Nephron (organoid): ENCODE results near the gene NCKAP1.

Experiments
- H3K27ac Mint-ChIP-seq, 3 experiments: 2 replicates each; pipeline ENCODE4 v1.8.0; 2020; ENCODE audit warnings: mixed read lengths in 3 of 3, mild to moderate bottlenecking in 2 of 3, moderate library complexity in 1 of 3
- H3K27me3 Mint-ChIP-seq: 2 replicates; pipeline ENCODE4 v1.8.0; 2021; ENCODE audit warnings: low read depth, mild to moderate bottlenecking, moderate library complexity, mixed read lengths
- H3K36me3 Mint-ChIP-seq: 2 replicates; pipeline ENCODE4 v1.8.0; 2020; ENCODE audit warnings: low read depth, mixed read lengths
- H3K4me1 Mint-ChIP-seq: 2 replicates; pipeline ENCODE4 v1.8.0; 2020; ENCODE audit warnings: mixed read lengths
- H3K4me3 Mint-ChIP-seq, 3 experiments: 2 replicates each; pipeline ENCODE4 v1.8.0; 2020; ENCODE audit warnings: mild to moderate bottlenecking in 3 of 3, mixed read lengths in 3 of 3, moderate library complexity in 2 of 3
- H3K9me3 Mint-ChIP-seq: 2 replicates; pipeline ENCODE4 v1.8.0; 2020; ENCODE audit warnings: mixed read lengths
- CTCF ChIP-seq, 3 experiments: fragments of 200-600 bp; sonication (generic); IDR thresholded peaks; one replicate each; pipeline ENCODE4 v1.5.0; 2021; ENCODE audit warnings: antibody characterized with exemption in 3 of 3; ENCODE audit not compliant: unreplicated experiment in 3 of 3

The NCKAP1 gene

DNA sequence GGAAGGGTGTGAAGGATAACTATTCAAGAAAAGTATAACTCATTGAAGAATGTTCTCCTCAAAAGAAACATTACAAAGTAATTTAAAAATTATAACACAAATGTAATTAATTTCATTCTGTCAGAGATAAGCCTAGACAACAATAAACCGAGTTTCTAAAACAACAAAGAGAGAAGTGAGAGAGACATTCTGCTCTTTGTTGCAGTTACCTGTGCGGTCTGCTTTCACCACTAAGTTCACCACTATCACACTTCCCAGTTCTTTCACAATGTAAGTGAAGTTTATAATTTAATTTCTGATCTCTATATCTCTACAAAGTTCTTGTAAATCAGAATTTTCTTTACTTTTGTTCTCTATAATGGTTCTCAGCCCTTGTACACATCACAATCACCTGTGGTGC, 95.5 kb downstream of the NCKAP1 start:
- Mint-ChIP-seq H3K4me3 (no peak overlapping the region), H3K27ac (peak overlapping the region; percentile 46 to 78 (median 59)), H3K9me3 (no peaks in the 10 kb centered on the region), H3K4me1 (peaks cover 29% of the 10 kb centered on the region), H3K27me3 (no peaks in the 10 kb centered on the region), H3K36me3 (peaks cover 68% of the 10 kb centered on the region)
- TF ChIP-seq CTCF (IDR thresholded peaks at IDR 0.05; ENCODE audit: unreplicated experiment in 3 of 3) = no peak

DNA sequence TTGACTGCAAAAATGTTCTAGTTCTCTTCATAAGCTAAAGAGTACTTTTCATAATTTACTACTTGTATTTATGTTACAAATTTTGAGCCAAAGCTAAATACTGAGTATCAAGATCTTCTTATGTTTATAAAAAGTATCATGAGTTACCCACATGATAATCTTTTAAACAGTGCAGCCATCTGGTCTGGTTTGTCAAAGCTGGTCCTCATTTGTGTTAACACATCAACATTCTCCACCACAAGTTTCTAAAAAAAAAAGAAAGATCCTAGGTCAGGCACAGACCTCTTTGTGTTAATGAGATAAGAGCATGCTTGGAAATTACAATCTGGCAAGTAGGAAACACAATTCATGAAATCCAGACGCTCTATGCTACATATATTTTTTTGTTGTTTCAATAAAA, 96.3 kb downstream of the NCKAP1 start:
- peaks cover 26% of the 10 kb centered on the region for H3K4me1 Mint-ChIP-seq
- H3K4me3 Mint-ChIP-seq = no peak overlapping the region
- peaks cover 74% of the 10 kb centered on the region for H3K36me3 Mint-ChIP-seq
- no peak for TF ChIP-seq CTCF (IDR thresholded peaks at IDR 0.05; ENCODE audit: unreplicated experiment in 3 of 3)
- H3K9me3 Mint-ChIP-seq = no peaks in the 10 kb centered on the region
- H3K27ac Mint-ChIP-seq = peak overlapping the region; percentile 59 to 65 (median 61)
- H3K27me3 Mint-ChIP-seq = no peaks in the 10 kb centered on the region

GRCh38 chr2:182941121-182941722, 97.0 kb downstream of the NCKAP1 start:
- no peaks in the 10 kb centered on the region for H3K27me3 Mint-ChIP-seq
- H3K36me3 Mint-ChIP-seq = peaks cover 73% of the 10 kb centered on the region
- no peak for TF ChIP-seq CTCF (IDR thresholded peaks at IDR 0.05; ENCODE audit: unreplicated experiment in 3 of 3)
- no peak overlapping the region for H3K4me3 Mint-ChIP-seq
- no peaks in the 10 kb centered on the region for H3K9me3 Mint-ChIP-seq
- H3K27ac Mint-ChIP-seq = peak overlapping the region; percentile 34 to 59 (median 48)
- H3K4me1 Mint-ChIP-seq = peaks cover 20% of the 10 kb centered on the region

DNA sequence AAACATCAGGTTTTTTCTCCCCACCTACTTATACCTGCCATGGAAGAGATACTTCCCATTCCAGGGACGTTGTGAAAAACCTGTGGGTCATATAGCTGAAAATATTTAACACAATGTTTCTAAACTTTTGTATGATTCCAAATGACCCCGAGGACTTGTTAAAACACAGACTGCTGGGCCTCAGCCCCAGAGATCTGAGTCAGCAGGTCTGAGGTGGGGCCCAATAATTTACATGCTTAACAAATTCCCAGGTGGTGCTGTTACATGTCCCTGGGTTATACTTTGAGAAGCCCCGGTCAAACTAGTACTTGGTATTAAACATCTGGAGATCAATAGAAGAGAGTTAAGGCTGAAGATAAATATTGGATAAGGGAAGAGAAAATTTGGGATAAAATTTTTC, 100.4 kb downstream of the NCKAP1 start:
- no peak for TF ChIP-seq CTCF (IDR thresholded peaks at IDR 0.05; ENCODE audit: unreplicated experiment in 3 of 3)
- Mint-ChIP-seq H3K9me3 (no peaks in the 10 kb centered on the region), H3K4me1 (peaks cover 13% of the 10 kb centered on the region), H3K4me3 (no peak overlapping the region), H3K36me3 (peaks cover 65% of the 10 kb centered on the region), H3K27me3 (no peaks in the 10 kb centered on the region), H3K27ac (no peak overlapping the region)

DNA sequence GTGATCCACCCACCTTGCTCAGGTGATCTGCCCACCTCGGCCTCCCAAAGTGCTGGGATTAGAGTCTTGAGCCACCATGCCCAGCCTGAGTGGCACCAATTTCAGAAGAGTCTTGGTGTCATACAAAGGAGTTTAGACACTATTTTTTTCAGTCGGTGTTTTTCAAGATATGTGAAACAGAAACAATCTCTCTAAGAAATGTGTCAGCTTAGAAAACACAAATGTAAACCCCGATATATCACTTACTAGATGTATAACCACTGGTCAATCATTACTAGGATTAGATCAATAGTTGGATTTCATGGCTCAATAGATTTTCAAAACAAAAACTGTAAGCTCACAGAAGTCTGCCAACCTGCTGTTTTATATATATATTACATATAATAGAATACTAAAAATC, 104.6 kb downstream of the NCKAP1 start:
- Mint-ChIP-seq H3K4me1 (no peaks in the 10 kb centered on the region), H3K27me3 (no peaks in the 10 kb centered on the region), H3K27ac (no peak overlapping the region), H3K4me3 (no peak overlapping the region), H3K9me3 (no peaks in the 10 kb centered on the region), H3K36me3 (peaks cover 57% of the 10 kb centered on the region)
- no peak for TF ChIP-seq CTCF (IDR thresholded peaks at IDR 0.05; ENCODE audit: unreplicated experiment in 3 of 3)

DNA sequence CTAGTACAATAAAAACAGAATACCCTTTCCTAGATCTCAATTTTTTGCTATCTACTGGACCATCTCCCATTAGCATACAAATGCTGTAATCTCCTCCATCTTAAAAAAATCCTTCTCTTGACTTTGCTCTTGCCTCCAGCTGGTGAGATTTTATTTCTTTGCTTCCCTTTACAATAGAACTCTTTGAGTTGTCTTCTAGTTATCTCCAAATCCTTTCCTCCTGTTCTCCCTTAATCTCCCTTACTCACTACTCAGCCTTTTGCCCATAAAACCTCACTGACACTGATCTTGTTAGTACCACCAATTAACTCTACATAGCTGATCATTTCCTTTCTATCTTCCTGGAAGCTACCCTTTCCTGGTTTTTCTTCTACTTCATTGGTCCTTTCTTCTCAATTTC, 108.3 kb downstream of the NCKAP1 start:
- H3K4me3 Mint-ChIP-seq = no peak overlapping the region
- no peaks in the 10 kb centered on the region for H3K4me1 Mint-ChIP-seq
- no peak overlapping the region for H3K27ac Mint-ChIP-seq
- no peak for TF ChIP-seq CTCF (IDR thresholded peaks at IDR 0.05; ENCODE audit: unreplicated experiment in 3 of 3)
- H3K27me3 Mint-ChIP-seq = no peaks in the 10 kb centered on the region
- H3K9me3 Mint-ChIP-seq = no peaks in the 10 kb centered on the region
- peaks cover 51% of the 10 kb centered on the region for H3K36me3 Mint-ChIP-seq
